ENCODE results near the gene CCDC97. TPM values are rescaled to one million over a fixed set of nuclear protein-coding genes. Genes with fewer than 3 reads are reported as not detected.
"Not testable (repeated sequence)": the region's sequence is repeated elsewhere in the genome, so short reads cannot be mapped to it uniquely, and the experiment has no call there.

CCDC97 gene
- total RNA-seq, 2 experiments from 2014 or later, result 20.5 to 23.4 TPM

- no peak overlapping the region for H3K27ac Mint-ChIP-seq
- CTCF ChIA-PET, result no interaction called here
- H3K4me3 Mint-ChIP-seq, result no peak overlapping the region
- POLR2A ChIA-PET, result interaction anchor here (1.4 kb wide), 1 partner anchor 10 kb away, joined by 5 read pairs; the partner anchor contains the start of gene HNRNPUL1
- no peaks in the 10 kb centered on the region for H3K9me3 Mint-ChIP-seq
- H3K36me3 Mint-ChIP-seq, result peaks cover 70% of the 10 kb centered on the region
- DNase-seq, result no peak
- intact Hi-C loops (cut with micrococcal nuclease), result no loop called here
- H3K4me1 Mint-ChIP-seq (ENCODE audit: low read depth), result peaks cover 9% of the 10 kb centered on the region
- H3K27me3 Mint-ChIP-seq, result no peaks in the 10 kb centered on the region
Observed at GRCh38 chr19:41274802-41275201, 35.2 kb upstream of the CCDC97 start.

GRCh38 chr19:41276231-41276630, 33.7 kb upstream of the CCDC97 start:
- no peak for DNase-seq
- ChIA-PET POLR2A (interaction anchor here (1.3 kb wide), 1 partner anchor 12 kb away, joined by 3 read pairs; the partner anchor contains the start of gene HNRNPUL1), CTCF (no interaction called here)
- intact Hi-C loops (cut with micrococcal nuclease), result no loop called here
- Mint-ChIP-seq H3K36me3 (peaks cover 78% of the 10 kb centered on the region), H3K4me3 (no peak overlapping the region), H3K27me3 (no peaks in the 10 kb centered on the region), H3K9me3 (no peaks in the 10 kb centered on the region), H3K27ac (peak overlapping the region; percentile 10), H3K4me1 (ENCODE audit: low read depth) (peaks cover 9% of the 10 kb centered on the region)

DNA sequence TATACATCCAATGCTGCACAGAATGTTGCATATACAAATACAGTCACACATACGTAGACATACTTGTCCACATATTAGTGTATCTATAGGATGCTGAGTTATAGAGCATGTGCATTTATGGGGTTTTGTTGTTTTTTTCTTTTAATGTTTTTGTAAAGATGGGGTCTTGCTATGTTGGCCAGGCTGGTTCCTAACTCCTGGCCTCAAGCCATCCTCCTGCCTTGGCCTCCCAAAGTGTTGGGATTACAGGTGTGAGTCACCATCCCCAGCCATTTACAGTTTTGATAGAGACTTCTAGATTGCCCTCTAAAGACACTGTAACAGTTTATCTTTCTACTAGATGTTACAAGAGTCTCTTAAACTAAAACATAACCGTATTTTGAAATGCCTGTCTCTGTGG, 31.5 kb upstream of the CCDC97 start:
- H3K27me3 Mint-ChIP-seq, result no peaks in the 10 kb centered on the region
- intact Hi-C loops (cut with micrococcal nuclease), result no loop called here
- CTCF ChIA-PET, result no interaction called here
- POLR2A ChIA-PET, result no interaction called here
- no peak overlapping the region for H3K27ac Mint-ChIP-seq
- H3K4me3 Mint-ChIP-seq, result no peak overlapping the region
- H3K9me3 Mint-ChIP-seq, result no peaks in the 10 kb centered on the region
- DNase-seq, result no peak
- peaks cover 67% of the 10 kb centered on the region for H3K36me3 Mint-ChIP-seq
- peaks cover 5% of the 10 kb centered on the region for H3K4me1 Mint-ChIP-seq (ENCODE audit: low read depth)

- CTCF ChIA-PET, result interaction anchor here (1.2 kb wide), 1 partner anchor 14 kb away, joined by 4 read pairs; no protein-coding TSS in a partner anchor
- Mint-ChIP-seq H3K4me1 (ENCODE audit: low read depth) (peaks cover 3% of the 10 kb centered on the region), H3K36me3 (peaks cover 54% of the 10 kb centered on the region), H3K4me3 (no peak overlapping the region), H3K9me3 (no peaks in the 10 kb centered on the region), H3K27me3 (no peaks in the 10 kb centered on the region), H3K27ac (peak overlapping the region; percentile 38)
- POLR2A ChIA-PET, result interaction anchor here (1.1 kb wide), 1 partner anchor 26 kb away, joined by 3 read pairs; no protein-coding TSS in a partner anchor
- intact Hi-C loops (cut with micrococcal nuclease), result no loop called here
- DNase-seq, result no peak
Observed at GRCh38 chr19:41288673-41289530, 21.1 kb upstream of the CCDC97 start.

GRCh38 chr19:41289814-41290213, 20.2 kb upstream of the CCDC97 start:
- CTCF ChIA-PET, result interaction anchor here (1.2 kb wide), 1 partner anchor 13 kb away, joined by 4 read pairs; no protein-coding TSS in a partner anchor
- POLR2A ChIA-PET; H3K27ac Mint-ChIP-seq; H3K4me3 Mint-ChIP-seq; intact Hi-C loops (cut with micrococcal nuclease); H3K27me3 Mint-ChIP-seq; H3K9me3 Mint-ChIP-seq; DNase-seq: not testable (repeated sequence)
- Mint-ChIP-seq H3K36me3 (peaks cover 58% of the 10 kb centered on the region), H3K4me1 (ENCODE audit: low read depth) (peaks cover 12% of the 10 kb centered on the region)

DNA sequence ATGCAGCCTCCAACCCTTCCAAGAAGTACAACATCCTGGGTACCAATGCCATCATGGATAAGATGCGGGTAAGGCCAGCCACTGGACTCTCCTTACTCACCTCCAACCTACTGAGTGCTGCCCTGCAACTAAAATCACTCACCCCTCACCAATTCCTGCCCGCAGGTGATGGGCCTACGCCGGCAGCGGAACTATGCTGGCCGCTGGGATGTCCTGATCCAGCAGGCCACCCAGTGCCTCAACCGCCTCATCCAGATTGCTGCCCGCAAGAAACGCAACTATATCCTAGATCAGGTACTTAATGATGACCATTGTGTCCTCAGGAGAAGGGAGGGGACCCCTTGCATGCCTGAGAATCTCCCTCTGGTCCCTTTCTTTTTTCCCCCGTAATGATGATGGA, 15.6 kb upstream of the CCDC97 start:
- peaks cover 74% of the 10 kb centered on the region for H3K36me3 Mint-ChIP-seq
- no peak overlapping the region for H3K4me3 Mint-ChIP-seq
- H3K9me3 Mint-ChIP-seq, result no peaks in the 10 kb centered on the region
- DNase-seq, result no peak
- H3K27me3 Mint-ChIP-seq, result no peaks in the 10 kb centered on the region
- intact Hi-C loops (cut with micrococcal nuclease), result no loop called here
- peaks cover 54% of the 10 kb centered on the region for H3K4me1 Mint-ChIP-seq (ENCODE audit: low read depth)
- CTCF ChIA-PET, result no interaction called here
- no peak overlapping the region for H3K27ac Mint-ChIP-seq
- POLR2A ChIA-PET, result no interaction called here

- Mint-ChIP-seq H3K27me3 (no peaks in the 10 kb centered on the region), H3K36me3 (peaks cover 83% of the 10 kb centered on the region), H3K4me1 (ENCODE audit: low read depth) (peaks cover 66% of the 10 kb centered on the region), H3K4me3 (no peak overlapping the region), H3K27ac (peak overlapping the region; percentile 85), H3K9me3 (no peaks in the 10 kb centered on the region)
- POLR2A ChIA-PET, result no interaction called here
- intact Hi-C loops (cut with micrococcal nuclease), result no loop called here
- CTCF ChIA-PET, result interaction anchor here (1.2 kb wide), 1 partner anchor 12 kb away, joined by 3 read pairs; no protein-coding TSS in a partner anchor
- DNase-seq, result no peak
Observed at GRCh38 chr19:41295499-41295898, 14.5 kb upstream of the CCDC97 start.

DNA sequence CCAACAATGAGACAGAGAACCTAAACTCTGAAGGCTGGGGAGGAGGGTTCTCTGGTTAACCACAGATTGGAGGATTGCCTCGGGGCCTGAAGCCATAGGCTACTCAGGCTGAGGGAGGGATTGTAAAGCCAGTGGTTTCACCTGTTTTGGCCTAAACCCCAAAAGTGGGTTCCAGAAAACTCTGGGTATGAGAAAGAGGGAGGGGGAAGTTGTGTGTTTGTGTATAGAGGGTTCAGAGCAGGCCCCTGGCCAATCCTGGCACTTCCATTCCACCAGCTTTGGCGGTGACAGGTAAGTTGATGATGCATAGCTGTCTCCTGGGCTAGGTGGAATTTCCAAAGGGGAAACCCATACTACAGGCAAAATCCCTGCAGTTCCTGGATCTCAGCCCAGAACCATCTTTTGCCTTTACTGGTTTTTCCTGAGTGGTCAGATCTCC, 13.5 kb upstream of the CCDC97 start:
- ChIA-PET POLR2A (no interaction called here), CTCF (interaction anchor here (1.3 to 4.7 kb wide), 3 partner anchors 13 to 33 kb away, joined by 3 to 23 read pairs (median 5); partner anchors contain the start of gene HNRNPUL1)
- peaks cover 85% of the 10 kb centered on the region for H3K36me3 Mint-ChIP-seq
- intact Hi-C loops (cut with micrococcal nuclease), result no loop called here
- peak overlapping the region; percentile 85 for H3K27ac Mint-ChIP-seq
- no peak overlapping the region for H3K4me3 Mint-ChIP-seq
- peaks cover 75% of the 10 kb centered on the region for H3K4me1 Mint-ChIP-seq (ENCODE audit: low read depth)
- no peak for DNase-seq
- H3K27me3 Mint-ChIP-seq, result no peaks in the 10 kb centered on the region
- no peaks in the 10 kb centered on the region for H3K9me3 Mint-ChIP-seq

DNA sequence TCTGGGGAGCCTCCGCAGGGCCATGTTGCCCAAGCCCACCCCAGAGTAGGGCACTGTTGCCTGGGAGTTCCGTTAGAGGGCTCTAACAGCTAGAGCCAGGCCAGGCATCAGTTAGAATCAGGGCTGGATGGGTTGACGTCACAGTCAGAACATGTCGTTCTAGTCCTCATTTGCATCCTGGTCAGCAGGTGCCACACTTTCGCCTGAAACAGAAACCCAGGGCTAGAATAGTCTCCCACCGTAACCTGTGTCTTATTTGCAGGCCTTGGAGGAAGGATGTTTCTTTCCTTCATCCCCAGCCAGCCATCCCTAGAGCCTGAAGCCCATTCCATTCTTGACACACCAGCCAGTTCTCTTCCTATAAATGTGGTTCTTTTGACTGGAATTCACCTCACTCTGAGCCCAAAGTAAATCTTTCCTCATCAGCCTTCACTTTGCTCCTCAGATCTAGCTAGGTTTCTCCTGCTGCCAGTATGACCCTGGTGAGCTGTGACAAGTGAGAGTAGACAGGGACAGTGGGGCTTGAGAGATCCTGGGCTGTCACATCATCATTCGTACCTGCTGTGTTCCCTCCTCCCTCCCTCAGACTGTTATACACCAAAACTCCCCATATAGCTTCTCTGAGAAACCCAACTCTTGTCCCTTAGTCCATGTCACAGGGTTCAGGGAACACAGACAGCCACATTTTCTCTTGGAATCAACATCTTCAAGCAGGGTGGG, 12.2 kb upstream of the CCDC97 start:
- DNase-seq, result peak; percentile 49
- H3K4me1 Mint-ChIP-seq (ENCODE audit: low read depth), result peaks cover 88% of the 10 kb centered on the region
- intact Hi-C loops (cut with micrococcal nuclease), result no loop called here
- no peaks in the 10 kb centered on the region for H3K9me3 Mint-ChIP-seq
- H3K36me3 Mint-ChIP-seq, result peaks cover 88% of the 10 kb centered on the region
- POLR2A ChIA-PET, result interaction anchor here (0.6 to 2.0 kb wide), 8 partner anchors 10 to 126 kb away, joined by 3 to 11 read pairs (median 4); partner anchors contain the start of genes CCDC97 and HNRNPUL1
- peak overlapping the region; percentile 85 for H3K27ac Mint-ChIP-seq
- H3K4me3 Mint-ChIP-seq, result no peak overlapping the region
- H3K27me3 Mint-ChIP-seq, result no peaks in the 10 kb centered on the region
- CTCF ChIA-PET, result interaction anchor here (0.7 to 4.7 kb wide), 4 partner anchors 10 to 154 kb away, joined by 3 to 23 read pairs (median 8); partner anchors contain the start of gene HNRNPUL1

GRCh38 chr19:41298348-41298964, 11.5 kb upstream of the CCDC97 start:
- Mint-ChIP-seq H3K27ac (peak overlapping the region; percentile 85), H3K9me3 (no peaks in the 10 kb centered on the region), H3K36me3 (peaks cover 88% of the 10 kb centered on the region), H3K4me1 (ENCODE audit: low read depth) (peaks cover 94% of the 10 kb centered on the region), H3K4me3 (no peak overlapping the region), H3K27me3 (no peaks in the 10 kb centered on the region)
- DNase-seq, result peak; percentile 48
- intact Hi-C loops (cut with micrococcal nuclease), result no loop called here
- POLR2A ChIA-PET, result interaction anchor here (0.6 to 2.0 kb wide), 8 partner anchors 10 to 125 kb away, joined by 3 to 11 read pairs (median 4); partner anchors contain the start of genes CCDC97 and HNRNPUL1
- CTCF ChIA-PET, result interaction anchor here (1.0 to 4.7 kb wide), 3 partner anchors 10 to 96 kb away, joined by 3 to 23 read pairs (median 12); partner anchors contain the start of gene HNRNPUL1

- Mint-ChIP-seq H3K27me3 (no peaks in the 10 kb centered on the region), H3K27ac (peak overlapping the region; percentile 85)
Observed at GRCh38 chr19:41299046-41299754, 10.8 kb upstream of the CCDC97 start.

More at GRCh38 chr19:41299046-41299754, 10.8 kb upstream of the CCDC97 start:
- intact Hi-C loops (cut with micrococcal nuclease), result no loop called here
- H3K4me3 Mint-ChIP-seq, result no peak overlapping the region
- H3K9me3 Mint-ChIP-seq, result no peaks in the 10 kb centered on the region
- H3K4me1 Mint-ChIP-seq (ENCODE audit: low read depth), result peaks cover 99% of the 10 kb centered on the region
- POLR2A ChIA-PET, result interaction anchor here (1.4 to 2.0 kb wide), 3 partner anchors 9 to 35 kb away, joined by 5 to 11 read pairs (median 10); partner anchors contain the start of gene HNRNPUL1
- CTCF ChIA-PET, result interaction anchor here (1.0 to 4.7 kb wide), 4 partner anchors 9 to 96 kb away, joined by 3 to 23 read pairs (median 8); partner anchors contain the start of gene HNRNPUL1
- peaks cover 88% of the 10 kb centered on the region for H3K36me3 Mint-ChIP-seq
- DNase-seq, result no peak
